Measurements from ENCODE around the gene ITGB8.

Gene ITGB8

GRCh38 chr7:20310301-20310700 lies 20.4 kb upstream of the ITGB8 start:
- DNase-seq: no peak

DNA sequence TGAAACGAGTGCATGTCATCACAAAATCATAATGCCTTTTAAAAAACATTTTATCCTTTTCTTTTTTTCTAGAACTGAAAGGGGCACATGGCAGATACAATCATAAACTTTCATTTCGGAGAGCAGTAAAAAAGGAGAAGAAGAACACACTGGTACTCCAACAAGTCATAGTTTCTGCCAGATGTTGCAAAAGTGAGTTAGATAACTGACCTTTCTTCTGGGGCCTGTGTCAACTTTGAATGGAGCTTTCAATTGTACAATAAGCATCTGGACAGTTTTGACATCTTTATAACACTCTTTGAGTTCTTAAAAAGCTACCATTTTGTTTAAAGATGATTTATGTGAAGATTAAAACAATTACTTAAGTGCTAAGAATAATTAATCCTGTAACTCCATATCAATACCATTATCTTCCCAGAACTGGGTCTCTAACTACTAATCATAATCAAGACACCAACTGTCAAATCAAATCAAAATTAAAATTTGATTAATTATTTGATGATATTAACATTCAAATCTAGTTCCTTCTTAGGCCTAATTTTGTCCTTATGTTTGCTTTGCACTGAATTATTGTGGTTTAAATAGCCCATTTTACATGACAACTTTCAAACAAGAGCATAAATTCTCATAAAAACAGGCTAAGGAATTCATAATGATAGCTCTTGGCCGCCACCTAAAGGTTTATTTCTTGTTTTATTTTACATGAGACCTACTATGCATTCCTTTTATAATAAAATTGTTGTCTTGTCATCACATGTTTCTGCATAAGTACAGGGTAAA lies 19.5 kb upstream of the ITGB8 start:
- DNase-seq: no peak

GRCh38 chr7:20311743-20312042 lies 19.0 kb upstream of the ITGB8 start:
- no peak for DNase-seq

DNA sequence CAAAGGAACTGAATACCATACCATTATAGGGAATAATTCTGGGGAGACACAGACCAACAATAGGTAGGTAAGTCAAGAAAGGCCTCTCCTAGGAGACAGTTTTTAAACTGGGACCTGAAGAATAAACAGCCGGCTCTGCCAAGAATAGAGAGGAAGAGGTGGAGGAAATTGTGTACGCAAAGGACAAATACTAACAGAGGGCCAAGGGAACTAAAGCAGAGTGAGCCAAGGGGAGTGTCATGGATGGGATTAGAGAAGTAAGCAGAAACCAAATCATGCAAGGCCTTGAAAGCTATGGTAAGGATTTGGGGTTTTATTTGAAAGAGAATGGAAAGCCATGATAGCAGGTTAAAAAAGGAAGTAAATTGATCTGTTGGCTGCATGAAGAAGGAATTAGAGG lies 18.1 kb upstream of the ITGB8 start:
- DNase-seq: no peak

GRCh38 chr7:20313626-20314025 lies 17.1 kb upstream of the ITGB8 start:
- no peak for DNase-seq

DNA sequence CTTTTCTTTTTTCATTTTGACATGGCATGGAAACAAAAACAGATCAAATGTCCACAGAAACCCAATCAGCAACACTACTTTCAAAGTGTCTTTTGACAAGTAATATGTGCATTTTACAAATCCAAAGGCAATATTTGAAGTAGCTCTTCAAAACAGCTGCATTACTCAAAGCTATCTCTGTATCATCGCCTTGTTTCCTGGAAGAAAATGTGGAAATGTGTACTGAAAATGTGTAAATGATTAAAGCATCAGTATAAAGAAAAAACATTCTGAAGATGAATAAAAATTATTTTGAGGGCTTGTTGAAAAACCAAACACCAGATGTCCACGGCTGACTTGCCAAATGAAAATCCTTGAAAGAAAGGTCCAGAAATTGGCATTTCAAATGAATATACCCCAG lies 16.5 kb upstream of the ITGB8 start:
- DNase-seq: no peak

DNA sequence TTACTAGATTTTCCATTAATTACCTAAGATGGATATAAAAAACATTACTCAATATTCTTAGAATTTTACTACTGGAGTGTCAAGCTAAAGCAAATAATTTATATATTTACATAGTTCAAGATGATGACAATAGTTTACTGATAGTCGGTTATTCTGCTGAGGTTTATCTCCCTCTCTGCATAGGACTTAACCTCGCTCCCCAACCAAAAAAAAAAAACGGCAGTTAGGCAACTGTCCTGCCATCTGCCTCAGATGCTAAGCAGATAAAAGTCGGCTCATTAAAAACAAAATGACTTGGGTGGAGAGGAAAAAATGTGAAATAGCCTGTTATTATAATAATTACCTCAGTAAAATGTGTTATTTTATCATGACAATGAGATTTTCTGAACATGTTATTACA lies 14.0 kb upstream of the ITGB8 start:
- no peak for DNase-seq

DNA sequence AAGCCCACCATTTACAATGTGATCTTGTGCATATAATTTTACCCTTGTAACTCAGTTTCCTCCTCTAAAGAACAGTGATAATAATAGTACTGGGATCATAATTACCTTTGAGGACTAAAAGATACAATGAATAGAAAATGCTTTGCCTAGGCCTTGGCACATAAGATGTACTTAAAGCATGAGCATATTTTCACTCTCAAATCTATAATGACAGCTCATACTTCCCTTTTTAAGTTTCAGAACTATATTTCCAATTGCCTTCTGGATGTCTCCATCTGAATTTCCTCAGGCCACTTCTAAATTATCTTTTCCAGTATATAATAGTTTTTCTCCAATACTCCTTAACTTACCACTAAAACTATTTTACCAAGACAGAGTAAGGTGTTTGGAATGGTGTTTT lies 13.3 kb upstream of the ITGB8 start:
- DNase-seq: no peak

- no peak for DNase-seq
Measured at GRCh38 chr7:20318933-20319332, 11.8 kb upstream of the ITGB8 start.

- DNase-seq: no peak
Measured at GRCh38 chr7:20320322-20320721, 10.4 kb upstream of the ITGB8 start.

DNA sequence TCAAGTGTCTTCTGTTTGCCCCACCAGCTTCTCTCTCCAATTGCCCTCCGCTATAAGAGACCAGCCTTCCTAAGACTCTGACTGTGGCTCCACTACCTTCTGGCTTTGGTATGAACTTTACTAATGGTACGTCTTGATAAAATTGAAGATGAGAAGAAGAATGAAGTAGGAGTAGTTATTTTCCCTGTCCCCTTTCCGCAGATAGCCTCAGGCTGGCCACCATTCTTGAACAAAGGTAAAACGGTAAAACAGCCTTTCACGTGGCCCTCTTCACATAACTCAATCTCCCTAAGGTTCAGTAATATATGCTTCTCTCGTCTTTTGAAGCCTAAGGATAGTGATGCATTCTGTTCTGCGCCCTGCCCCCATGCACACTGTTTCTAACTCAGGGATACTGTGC lies 9.9 kb upstream of the ITGB8 start:
- no peak for DNase-seq

- no peak for DNase-seq
Measured at GRCh38 chr7:20323595-20323994, 7.1 kb upstream of the ITGB8 start.

DNA sequence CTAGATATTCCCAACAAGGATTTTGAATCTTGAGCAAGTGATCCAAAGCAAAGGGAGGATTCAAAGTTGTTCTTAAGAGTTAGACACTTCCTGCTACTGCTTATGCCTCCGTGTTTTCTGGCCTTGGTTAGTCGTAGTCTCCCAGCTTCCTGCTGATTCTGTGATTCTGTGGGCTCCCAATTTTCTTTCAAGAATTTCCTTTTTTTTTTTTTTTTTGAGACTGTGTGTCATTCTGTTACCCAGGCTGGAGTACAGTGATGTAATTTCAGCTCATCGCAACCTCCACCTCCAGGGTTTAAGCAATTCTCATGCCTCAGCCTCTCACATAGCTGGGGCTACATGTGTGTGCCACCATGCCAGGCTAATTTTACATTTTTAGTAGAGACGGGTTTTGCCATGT lies 4.4 kb upstream of the ITGB8 start:
- DNase-seq: no peak

GRCh38 chr7:20327055-20327454 lies 3.6 kb upstream of the ITGB8 start:
- DNase-seq: no peak

GRCh38 chr7:20328027-20328426 lies 2.7 kb upstream of the ITGB8 start:
- no peak for DNase-seq

DNA sequence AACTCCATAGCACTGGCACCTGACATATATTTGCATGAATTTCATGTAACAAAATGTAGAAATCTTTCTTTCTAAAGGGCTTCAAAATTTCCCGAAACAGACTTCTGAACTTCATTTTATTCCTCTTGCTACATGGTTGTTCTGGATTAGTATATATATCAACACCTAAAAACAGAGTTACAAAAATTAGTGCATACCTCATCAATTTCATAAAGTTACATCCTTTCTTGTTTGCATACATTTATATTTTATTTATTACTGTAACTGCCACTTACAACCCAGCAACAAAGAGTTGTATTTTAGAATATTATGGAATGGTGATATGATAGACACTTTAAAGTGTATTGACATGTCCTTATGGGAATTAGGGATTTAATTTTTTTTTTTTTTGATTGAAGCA lies 2.0 kb upstream of the ITGB8 start:
- DNase-seq: no peak

- DNase-seq: peak; percentile 7
Measured at GRCh38 chr7:20329389-20330238, 1.1 kb upstream of the ITGB8 start.

DNA sequence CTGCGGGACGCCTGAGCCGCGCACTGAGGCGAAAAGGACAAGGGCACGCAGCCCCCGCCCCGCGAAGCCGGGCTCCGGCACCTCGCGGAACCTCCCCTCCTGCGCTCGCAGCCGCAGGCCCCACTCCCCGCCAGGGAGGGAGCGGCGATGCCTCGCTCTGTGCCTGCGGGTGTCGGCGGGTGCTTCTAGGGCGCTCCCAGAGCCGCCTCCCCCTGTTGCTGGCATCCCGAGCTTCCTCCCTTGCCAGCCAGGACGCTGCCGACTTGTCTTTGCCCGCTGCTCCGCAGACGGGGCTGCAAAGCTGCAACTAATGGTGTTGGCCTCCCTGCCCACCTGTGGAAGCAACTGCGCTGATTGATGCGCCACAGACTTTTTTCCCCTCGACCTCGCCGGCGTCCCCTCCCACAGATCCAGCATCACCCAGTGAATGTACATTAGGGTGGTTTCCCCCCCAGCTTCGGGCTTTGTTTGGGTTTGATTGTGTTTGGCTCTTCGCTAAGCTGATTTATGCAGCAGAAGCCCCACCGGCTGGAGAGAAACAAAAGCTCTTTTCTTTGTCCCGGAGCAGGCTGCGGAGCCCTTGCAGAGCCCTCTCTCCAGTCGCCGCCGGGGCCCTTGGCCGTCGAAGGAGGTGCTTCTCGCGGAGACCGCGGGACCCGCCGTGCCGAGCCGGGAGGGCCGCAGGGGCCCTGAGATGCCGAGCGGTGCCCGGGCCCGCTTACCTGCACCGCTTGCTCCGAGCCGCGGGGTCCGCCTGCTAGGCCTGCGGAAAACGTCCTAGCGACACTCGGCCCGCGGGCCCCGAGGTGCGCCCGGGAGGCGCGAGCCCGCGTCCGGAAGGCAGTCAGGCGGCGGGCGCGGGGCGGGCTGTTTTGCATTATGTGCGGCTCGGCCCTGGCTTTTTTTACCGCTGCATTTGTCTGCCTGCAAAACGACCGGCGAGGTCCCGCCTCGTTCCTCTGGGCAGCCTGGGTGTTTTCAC lies 519 bp downstream of the ITGB8 start:
- peak; percentile 47 for DNase-seq

GRCh38 chr7:20331910-20332813 lies 1.5 kb downstream of the ITGB8 start:
- no peak for DNase-seq

DNA sequence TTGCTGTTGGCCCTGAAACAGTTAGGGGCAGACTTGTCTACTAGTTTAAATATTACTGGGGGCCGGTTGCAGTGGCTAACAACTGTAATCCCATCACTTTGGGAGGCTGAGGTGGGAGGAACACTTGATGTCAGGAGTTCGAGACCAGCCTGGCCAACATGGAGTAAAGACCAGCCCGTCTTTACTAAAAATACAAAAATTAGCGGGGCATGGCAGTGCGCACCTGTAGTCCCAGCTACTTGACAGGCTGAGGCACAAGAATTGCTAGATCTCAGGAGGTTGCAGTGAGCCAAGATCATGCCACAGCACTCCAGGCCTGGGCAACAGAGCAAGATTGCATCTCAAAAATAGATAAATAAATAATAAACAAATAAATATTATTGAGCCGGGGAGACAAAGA lies 7.6 kb downstream of the ITGB8 start:
- no peak for DNase-seq

DNA sequence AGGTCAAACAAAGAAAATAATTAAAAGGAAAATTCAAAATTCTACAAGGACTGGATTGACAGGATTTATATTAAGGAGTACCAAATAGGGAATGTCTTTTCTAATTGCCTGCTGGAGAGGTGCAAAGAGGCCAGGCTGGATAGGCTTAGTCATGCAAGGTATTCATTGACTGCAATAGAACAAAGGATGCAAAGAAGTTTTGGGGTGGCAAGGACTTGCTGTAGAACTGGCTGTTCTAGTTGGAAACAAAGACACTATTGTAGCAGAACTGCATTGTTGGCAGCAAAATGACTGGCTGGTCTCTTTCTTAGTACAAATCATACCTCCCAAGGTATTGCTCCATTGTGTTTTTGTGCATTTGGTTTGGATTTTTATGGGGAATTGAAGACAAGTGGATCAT lies 10.1 kb downstream of the ITGB8 start:
- DNase-seq: no peak

GRCh38 chr7:20343205-20343604 lies 12.5 kb downstream of the ITGB8 start:
- no peak for DNase-seq

Measured in activated CD4-positive, alpha-beta T cell treated with anti-CD3 and anti-CD28 coated beads for 48 hours (primary cell).